ENCODE measurements around the gene DHH. TPM values are rescaled to one million over a fixed set of nuclear protein-coding genes. Genes with fewer than 3 reads are reported as not detected.
A peak's percentile ranks its signal among the peaks of the same experiment; 100 is the strongest.

Gene DHH
- total and polyA plus RNA-seq, 10 of the 15 experiments (the other 5 are each of a cell fraction or from before 2014, with no cell fraction given), result 0.01 TPM; not detected in 9

DNA sequence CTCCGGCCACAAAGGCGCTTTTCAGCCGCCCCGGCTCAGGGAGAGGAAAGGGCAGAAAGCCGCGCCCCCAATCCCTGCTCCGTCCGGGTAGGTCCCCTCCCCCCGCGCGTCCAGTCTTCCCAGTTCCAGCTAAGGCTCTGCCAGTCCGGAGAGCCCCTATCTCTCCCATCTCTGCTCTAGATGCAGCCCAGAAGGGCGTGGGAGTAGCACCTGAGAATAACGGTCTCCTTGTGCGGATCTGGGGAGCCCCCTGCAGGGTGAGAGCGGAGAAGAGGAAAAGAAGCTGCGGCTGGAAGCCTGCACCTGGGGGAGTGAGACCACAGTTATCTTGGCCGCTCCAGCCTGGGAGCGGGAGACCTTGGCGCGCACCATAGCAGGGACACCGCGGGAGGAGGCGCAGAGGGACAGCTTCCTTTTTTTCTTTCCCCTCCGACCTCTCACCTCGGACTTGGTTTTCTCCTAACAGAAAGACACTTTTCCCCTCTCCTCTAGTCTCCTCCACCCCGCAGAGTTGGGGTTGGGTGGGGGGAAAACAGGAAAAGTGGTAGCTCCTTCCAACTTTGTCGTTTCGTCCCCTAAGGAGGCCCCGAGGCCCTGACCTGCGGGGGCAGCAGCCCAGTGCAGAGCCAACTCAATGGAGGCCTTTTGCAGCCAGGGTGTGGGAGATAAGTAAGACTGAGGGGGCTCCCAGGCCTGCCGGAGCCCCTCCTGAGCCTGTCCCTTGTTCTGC, 2.4 kb downstream of the DHH start (continued):
- TF ChIP-seq, protein P1, sequence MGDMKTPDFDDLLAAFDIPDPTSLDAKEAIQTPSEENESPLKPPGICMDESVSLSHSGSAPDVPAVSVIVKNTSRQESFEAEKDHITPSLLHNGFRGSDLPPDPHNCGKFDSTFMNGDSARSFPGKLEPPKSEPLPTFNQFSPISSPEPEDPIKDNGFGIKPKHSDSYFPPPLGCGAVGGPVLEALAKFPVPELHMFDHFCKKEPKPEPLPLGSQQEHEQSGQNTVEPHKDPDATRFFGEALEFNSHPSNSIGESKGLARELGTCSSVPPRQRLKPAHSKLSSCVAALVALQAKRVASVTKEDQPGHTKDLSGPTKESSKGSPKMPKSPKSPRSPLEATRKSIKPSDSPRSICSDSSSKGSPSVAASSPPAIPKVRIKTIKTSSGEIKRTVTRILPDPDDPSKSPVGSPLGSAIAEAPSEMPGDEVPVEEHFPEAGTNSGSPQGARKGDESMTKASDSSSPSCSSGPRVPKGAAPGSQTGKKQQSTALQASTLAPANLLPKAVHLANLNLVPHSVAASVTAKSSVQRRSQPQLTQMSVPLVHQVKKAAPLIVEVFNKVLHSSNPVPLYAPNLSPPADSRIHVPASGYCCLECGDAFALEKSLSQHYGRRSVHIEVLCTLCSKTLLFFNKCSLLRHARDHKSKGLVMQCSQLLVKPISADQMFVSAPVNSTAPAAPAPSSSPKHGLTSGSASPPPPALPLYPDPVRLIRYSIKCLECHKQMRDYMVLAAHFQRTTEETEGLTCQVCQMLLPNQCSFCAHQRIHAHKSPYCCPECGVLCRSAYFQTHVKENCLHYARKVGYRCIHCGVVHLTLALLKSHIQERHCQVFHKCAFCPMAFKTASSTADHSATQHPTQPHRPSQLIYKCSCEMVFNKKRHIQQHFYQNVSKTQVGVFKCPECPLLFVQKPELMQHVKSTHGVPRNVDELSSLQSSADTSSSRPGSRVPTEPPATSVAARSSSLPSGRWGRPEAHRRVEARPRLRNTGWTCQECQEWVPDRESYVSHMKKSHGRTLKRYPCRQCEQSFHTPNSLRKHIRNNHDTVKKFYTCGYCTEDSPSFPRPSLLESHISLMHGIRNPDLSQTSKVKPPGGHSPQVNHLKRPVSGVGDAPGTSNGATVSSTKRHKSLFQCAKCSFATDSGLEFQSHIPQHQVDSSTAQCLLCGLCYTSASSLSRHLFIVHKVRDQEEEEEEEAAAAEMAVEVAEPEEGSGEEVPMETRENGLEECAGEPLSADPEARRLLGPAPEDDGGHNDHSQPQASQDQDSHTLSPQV (IDR thresholded peaks at IDR 0.05), result no peak

DNA sequence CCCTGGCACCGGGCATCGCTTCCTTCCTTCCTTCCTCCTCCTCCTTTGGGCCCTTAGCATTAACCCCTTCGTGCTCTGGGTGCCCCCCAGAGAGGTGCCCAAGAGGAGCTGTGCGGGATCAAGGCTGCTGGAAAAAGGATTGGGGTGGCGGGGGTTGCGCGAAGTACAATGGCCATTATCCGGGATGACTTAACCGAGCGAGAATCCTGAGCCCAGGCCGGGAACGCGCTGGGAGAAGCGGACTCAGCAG, 2.8 kb downstream of the DHH start:
- no peak for ATAC-seq
- no peaks in the 10 kb centered on the region for H4K20me1 ChIP-seq (ENCODE audit: control insufficient read depth, insufficient read depth)
- RAD21 ChIA-PET (ENCODE audit: unreplicated experiment), result interaction anchor here (0.8 to 5.9 kb wide), 7 partner anchors 10 to 144 kb away, joined by 3 to 66 read pairs (median 7); partner anchors contain the start of genes DDN, RHEBL1 and TUBA1B
- SMC1A ChIA-PET (ENCODE audit: uncharacterized antibody, unreplicated experiment), result interaction anchor here (1.0 to 6.8 kb wide), 6 partner anchors 18 to 240 kb away, joined by 3 to 64 read pairs (median 6); partner anchors contain the start of genes DDX23 and TUBA1B
- no peak for FAIRE-seq
- H3K4me3 ChIP-seq, result no peak overlapping the region
- peak overlapping the region; percentile 6; the same call in 1 of the 2 replicates for H3K4me2 ChIP-seq (ENCODE audit: control insufficient read depth, insufficient read depth)
- CTCF ChIA-PET, result interaction anchor here (0.9 to 12.2 kb wide), 19 partner anchors 9 to 167 kb away, joined by 3 to 244 read pairs (median 6); partner anchors contain the start of genes DDN, FKBP11, LMBR1L and RHEBL1
- H3K27me3 ChIP-seq (replicated peaks in 1 of 2; ENCODE audit: control insufficient read depth in 2 of 2, insufficient read depth in 2 of 2, low read length in 1 of 2), result peaks cover 32 to 45% of the 10 kb centered on the region in 2 experiments
- peaks cover 3% of the 10 kb centered on the region; the same call in 1 of the 2 replicates for H3K4me1 ChIP-seq (ENCODE audit: control insufficient read depth, insufficient read depth, low read length)
- no peak for DNase-seq (ENCODE audit: low read depth, low spot score)
- H3K9me3 ChIP-seq (replicated peaks; ENCODE audit: control insufficient read depth, insufficient read depth, low read length), result no peaks in the 10 kb centered on the region
- no TSS peak for BruUV-seq (replicated peaks)
- no peak overlapping the region for H3K9ac ChIP-seq (ENCODE audit: control insufficient read depth, insufficient read depth, low read length)
- no peak overlapping the region for H3K27ac ChIP-seq (ENCODE audit: control insufficient read depth, insufficient read depth)
- H3K79me2 ChIP-seq (ENCODE audit: control insufficient read depth, insufficient read depth, low read length), result no peaks in the 10 kb centered on the region
- H3K36me3 ChIP-seq (ENCODE audit: control insufficient read depth in 2 of 2, insufficient read depth in 2 of 2, low read length in 1 of 2), result no peaks in the 10 kb centered on the region
- intact Hi-C loops (cut with micrococcal nuclease; ENCODE audit: unreplicated experiment) (loop anchor here (5.0 kb wide), 1 partner anchor 94 kb away; the partner anchor contains the start of gene DDN), in situ Hi-C loops (cut with MboI) (no loop called here)
- POLR2A ChIA-PET, result interaction anchor here (1.0 to 3.6 kb wide), 3 partner anchors 22 to 97 kb away, joined by 3 to 11 read pairs (median 3); partner anchors contain the start of genes RHEBL1, TUBA1A and TUBA1B
- 24% methylated on average over 10 of the region's 14 CpGs for WGBS (ENCODE audit: insufficient coverage, insufficient replicate concordance, low lambda C conversion rate, missing lambda C conversion rate)
- H2AFZ ChIP-seq (ENCODE audit: control insufficient read depth, low read depth, low read length), result no peak overlapping the region
- peak; percentile 28 for TF ChIP-seq SUZ12 (IDR thresholded peaks at IDR 0.05; ENCODE audit: unreplicated experiment)
- no peak for TF ChIP-seq WRNIP1 (IDR thresholded peaks at IDR 0.05; ENCODE audit: borderline replicate concordance, low read depth, low read length)
